NCI-H146 treated with DMSO at 0.1 percent for 48 hours (cell line): ENCODE data around the gene RPS6KA3.

Experiments
- DNase-seq: peaks from one replicate; lab custom pipeline; 2025; ENCODE audit not compliant: unreplicated experiment; lab: John Stamatoyannopoulos, UW

Gene RPS6KA3

DNA sequence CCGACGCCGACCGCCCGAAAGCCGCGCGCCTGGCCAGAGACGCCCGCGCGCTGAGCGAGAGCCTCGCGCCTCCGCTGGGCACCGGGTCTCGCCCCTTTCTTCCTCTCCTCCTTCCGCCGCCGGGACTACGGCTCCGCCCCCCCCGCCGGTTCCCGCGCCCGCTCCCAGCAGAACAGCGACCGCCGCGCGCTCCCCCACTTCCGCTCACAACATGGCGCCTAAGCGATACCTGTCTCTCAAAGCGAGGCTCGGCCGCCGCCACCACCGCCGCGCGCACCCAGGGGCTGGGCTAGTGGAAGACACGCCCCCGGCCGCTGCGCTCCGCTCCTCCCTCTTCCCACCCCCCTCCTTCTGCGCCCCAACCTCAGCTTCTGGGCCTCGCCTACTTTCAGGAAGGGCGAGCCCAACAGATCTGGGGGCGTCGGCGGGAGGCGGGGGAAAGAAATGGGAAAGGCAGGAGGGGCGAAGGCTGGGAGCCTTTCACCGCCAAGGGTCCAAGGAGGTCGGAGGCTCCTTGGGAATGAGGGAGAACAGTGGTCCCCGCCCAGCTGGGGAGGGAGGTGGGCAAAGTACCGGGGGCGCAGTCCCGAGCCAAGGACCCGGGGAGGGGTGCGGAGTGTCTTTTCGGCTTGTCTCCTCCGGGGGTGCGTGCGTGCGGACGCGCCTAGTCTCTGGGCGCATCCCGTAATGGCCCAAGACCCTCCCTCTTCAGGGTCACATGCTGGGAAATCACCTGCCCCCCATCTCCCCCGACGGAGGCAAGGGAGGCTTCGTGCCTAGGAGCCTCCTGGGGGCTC is at the start of gene RPS6KA3:
RPS6KA3 (minus strand) TSS at position 100 of the 797 bp plus-strand sequence. CDS start 277 bp downstream, outside the sequence.
- peak; percentile 79 for DNase-seq

DNA sequence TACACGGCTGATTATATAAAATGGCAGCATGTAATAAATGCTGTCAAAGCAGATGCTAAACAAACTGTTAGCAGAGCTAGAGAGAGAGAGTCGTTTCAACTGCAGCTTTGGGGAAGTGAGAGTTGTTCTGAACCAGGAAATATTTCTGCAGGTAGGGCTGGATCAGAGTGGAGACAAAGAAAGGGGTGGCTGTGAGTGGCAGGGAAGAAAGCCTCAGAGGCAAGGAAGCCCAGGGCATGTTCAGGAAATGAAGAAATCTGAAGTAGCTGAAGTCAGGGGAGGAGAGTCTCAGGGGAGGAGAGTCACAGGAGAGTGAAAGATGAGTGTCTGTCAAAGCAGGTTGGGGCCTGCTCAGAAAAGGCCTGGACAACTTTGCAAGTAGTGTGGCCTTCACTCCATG is 48.4 kb upstream of the RPS6KA3 start:
- DNase-seq: no peak

DNA sequence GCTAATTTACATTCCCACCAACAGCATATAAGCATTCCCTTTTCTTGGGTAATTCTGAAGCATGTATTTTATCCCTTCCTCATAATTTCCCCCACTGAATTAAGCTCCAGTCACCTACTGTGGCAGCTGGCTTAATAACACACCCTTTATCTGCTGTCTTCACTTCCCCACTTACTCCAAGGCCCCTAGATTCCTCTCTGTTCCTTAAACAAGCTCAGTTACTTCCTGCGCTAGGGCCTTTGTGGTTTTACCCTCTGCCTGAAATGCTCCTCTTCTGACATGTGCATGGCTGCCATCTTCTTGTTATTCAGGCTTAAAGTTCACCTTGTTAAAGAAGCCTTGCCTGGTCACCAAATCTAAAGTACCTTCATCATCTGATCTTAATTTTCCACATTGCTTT is 47.2 kb upstream of the RPS6KA3 start:
- no peak for DNase-seq

DNA sequence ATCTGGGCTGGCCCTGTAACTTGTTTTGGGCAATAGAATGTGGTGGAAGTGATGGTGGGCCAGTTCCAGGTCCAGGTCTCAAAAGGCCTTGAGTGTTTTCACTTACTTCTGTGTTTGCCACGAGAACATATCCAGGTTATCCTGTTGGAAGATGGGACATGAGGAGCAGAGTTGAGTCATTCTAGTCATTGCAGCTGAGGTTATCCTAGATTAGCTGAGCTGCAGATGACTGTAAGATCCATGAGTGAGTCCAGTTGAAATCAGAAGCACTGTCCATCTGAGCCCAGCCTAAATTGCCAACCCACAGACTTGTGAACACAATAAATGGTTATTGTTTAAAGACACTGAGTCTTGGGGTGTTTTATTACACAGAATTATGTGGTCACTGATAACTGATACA is 45.3 kb upstream of the RPS6KA3 start:
- DNase-seq: no peak

DNA sequence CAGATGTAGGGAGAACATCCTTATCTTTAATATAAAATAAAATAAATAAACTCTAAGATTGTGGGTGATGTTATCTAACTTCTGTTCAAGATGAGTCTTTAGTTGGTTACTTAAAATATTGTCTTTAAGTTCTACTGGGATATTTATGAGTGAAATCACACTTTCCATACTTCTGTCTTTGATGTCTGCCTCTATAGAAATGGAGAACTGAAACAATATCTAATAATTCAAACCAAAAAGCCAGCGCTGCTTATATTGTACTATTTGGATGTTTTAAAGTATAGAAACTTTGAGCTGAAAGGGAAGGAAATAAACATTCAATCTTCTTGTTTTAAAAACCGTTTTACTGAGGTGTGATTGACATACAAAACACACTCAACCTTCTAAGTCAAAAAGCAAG is 44.8 kb upstream of the RPS6KA3 start:
- DNase-seq: no peak

DNA sequence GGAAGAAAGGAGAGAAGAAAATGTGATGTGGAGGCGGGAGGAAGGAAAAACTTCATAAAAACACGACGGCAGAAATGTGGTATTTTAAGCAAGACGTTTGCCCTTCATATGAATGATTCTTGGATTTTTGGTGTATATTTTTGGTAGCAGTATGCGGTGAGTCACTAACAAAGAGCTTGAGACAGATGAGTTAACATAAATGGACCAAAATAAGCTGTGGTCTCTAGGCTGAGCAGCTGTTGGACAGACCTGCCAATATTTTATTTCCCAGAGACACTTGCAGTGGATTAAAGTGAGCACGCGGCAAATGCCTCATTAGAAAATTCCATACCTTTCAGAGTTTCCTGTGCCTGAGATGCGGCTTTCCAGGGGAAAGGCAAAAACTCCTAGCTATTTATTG is 43.1 kb upstream of the RPS6KA3 start:
- no peak for DNase-seq

DNA sequence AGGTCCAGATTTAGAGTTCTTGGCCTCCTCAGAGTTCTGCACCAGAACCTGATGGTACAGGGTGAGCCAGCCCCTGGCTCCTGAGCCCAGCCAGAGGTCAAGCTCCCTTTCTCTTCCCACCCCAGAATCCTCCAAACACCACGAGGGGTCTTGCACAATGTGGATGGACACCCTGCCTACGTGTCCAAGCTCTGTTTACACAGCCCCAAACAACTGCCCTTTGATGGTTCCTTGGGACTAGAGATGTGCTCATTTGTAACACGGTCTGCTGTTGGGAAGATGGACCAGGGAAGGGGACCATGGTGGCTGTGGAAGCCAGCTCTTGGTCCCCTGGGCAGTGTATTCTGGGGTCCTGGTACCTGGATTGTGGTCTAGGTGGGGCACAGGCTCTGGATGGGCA is 40.0 kb upstream of the RPS6KA3 start:
- DNase-seq: no peak

DNA sequence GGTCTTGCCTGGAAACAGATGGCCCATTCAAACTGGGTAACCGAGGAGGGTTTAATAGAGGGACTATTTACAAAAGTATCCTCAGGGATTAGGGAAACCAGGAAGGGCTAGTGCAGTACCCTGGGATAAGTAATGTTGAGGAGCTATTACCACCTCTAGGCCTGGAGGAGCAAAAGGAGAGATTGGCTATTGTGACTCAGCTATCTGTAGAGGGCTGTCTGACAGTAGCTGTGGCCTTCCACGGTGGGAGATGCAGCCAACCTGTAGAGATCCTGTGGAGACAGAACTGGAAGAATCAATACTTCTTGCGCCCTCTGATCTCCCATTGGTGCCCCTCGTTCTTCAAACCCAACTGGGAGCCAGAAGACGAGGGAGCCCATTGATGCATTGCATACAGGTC is 34.1 kb upstream of the RPS6KA3 start:
- no peak for DNase-seq

DNA sequence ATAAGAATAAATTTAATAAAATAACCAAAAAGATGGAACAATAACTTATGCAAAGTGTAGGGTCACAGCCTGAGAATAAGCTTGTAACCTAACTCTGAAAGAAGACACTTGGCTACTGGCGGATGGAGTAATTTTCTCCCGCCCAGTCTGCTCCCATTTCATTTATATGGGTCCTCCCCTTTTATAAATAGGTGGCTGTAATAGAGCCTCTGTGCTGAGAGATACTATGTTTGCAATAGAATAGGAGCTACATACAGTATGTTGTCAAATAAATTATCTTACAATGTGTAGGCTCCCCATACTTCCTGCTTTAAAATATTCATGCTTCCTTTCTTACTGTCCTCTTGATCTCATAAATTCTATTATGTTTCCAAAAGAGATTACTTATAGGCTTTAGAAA is 28.2 kb upstream of the RPS6KA3 start:
- no peak for DNase-seq

DNA sequence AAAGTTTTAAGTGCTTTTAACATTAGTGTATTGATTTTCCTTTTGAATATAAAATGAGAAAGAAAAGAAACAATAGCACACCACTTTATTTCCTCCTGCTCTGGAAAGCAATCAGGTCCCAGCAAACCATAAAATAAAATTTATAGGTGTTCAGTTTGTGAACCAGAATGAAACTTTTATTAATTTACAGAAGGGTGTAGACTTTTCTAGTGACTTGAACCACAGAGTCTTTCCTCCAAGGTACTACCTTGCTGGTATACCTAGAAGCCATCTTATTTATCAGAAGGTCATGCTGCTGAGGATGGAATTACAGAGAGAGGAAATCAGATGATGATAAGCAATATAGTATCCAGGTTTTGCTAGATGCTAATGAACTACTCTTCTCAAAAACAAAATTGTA is 27.6 kb upstream of the RPS6KA3 start:
- no peak for DNase-seq

DNA sequence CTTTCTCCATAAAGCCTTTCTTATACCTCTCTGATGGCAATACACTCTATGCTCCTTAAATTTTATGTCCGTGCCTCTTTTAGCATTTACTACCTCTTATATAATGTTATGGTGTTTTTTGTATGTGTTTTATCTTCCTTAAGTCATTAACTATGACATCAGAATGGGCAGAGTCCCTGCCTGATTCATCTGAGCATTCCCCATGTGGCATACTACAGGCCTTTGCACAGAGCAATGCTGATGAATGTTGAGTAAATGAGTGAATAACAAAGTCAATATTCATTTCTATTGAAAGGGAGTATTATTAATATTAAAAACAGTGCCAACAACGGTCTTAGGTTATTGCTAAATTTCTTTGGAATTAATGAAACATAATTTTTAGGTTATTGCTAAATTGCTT is 18.8 kb upstream of the RPS6KA3 start:
- no peak for DNase-seq

DNA sequence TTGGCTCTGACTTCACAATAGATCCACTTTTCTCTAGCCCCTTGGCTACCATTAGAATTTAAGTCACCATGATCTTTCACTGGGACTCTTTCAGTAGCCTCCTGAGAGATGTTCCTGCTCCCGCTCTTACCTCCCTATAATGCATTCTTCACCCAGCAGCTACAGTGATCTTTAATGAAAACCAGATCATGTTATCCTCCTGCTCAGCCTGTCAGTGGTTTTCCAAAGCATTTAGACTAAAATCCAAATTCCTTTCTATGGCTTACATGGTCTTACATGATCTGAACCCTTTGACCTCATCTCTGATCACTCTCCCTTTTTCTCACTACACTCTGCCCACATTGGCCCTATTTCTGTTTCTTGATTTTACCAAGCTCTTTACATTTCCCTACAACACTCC is 18.3 kb upstream of the RPS6KA3 start:
- DNase-seq: no peak

DNA sequence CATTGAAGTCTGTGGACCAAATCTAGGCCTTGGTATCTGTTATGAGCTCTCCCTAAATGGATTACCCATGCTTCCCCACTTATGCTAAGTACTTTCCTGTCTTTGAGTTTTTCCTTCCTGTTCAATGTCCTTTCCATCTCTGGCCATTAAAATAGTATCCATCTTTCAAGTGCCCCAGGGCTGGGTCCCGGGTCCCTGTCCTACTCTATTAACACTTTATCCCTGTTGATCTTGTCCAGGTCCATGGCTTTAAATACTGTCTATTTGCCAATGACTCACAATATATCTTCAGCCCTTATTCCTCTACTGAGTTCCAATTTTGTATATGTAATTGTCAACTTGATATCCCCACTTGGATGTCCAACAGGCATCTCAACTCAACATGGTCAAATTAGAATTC is 17.7 kb upstream of the RPS6KA3 start:
- DNase-seq: no peak

DNA sequence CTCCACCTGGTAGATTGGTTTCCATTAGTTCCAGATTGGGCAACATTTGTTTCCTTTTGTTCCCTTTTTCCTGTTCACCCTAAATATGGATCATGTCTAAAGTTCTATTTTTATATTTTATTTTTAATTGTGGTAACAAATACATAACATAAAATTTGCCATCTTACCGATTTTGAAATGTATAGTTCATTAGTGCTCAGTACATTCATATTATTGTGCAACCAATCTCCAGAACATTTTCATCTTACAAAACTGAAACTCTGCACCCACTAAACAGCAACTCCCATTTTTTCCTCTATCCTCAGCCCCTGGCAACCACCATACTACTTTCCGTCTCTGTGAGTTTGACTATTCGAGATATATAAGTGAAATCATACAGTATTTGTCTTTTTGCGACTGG is 14.2 kb upstream of the RPS6KA3 start:
- no peak for DNase-seq

DNA sequence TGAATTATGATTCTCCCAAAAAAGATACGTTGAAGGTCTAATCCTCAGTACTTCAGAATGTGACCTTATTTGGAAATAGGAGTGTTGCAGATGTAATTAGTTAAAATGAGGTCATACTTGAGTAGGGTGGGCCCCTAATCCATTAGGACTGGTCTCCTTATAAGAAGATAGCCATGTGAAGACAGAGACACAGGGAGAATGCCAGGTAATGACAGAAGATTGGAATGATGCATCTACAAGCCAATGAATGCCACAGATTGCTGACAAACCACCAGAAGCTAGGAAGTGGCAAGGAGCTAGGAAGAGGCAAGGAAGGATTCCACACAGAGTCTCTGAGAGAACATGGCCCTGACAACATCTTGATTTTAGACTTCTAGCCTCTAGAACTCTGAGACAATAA is 7.4 kb upstream of the RPS6KA3 start:
- DNase-seq: no peak

DNA sequence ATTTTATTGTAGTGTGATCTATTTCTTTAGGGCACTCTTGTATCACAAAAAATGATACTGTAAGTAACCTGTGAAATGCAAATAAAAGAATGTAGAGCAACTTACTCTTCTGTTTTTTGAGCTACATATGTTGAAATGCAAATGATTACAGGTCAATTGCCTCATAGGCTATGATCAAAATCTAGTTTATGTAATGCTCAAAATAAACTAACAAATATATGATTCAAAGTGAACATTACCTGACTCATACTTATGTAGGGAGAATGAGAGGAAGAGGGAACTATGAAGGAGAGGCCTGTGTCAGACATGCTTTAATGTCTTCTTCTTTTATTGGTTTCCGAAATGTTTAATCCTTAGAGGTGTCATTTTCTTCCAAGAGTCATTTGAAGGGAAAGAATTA is 5.0 kb upstream of the RPS6KA3 start:
- no peak for DNase-seq

DNA sequence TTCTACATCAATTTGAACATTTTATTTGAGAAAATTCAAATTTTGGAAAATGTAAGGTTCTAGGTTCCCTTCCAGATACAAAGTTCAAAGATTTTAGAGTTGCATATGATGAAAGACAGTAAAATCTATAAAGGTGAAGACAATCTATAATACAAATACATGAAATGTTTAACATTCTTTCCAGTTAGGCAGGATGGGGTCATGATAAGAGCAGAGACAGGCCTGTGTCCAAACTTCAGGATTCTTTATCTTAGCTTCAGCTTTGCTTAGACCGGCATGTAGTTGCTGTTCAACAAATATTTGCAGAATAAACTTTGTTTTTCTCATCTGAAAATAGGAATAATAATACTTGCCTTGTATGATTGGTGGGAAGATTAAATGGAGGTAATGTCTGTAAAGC is 4.5 kb upstream of the RPS6KA3 start:
- no peak for DNase-seq

DNA sequence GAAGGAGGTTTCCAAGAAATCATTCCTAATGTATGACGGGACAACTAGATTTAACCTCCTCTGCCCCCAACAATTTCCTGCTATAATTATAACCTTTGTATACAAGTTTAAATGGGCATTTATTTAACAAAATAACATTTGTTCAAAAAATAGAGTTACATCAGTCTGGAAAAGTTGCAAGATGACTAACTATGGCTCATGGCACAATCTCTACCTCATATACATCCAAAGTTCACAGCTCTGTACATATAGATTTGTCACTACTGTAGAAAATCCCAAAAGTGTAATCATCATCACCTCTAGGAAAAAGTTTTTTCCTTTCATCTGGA is 3.8 kb upstream of the RPS6KA3 start:
- no peak for DNase-seq

DNA sequence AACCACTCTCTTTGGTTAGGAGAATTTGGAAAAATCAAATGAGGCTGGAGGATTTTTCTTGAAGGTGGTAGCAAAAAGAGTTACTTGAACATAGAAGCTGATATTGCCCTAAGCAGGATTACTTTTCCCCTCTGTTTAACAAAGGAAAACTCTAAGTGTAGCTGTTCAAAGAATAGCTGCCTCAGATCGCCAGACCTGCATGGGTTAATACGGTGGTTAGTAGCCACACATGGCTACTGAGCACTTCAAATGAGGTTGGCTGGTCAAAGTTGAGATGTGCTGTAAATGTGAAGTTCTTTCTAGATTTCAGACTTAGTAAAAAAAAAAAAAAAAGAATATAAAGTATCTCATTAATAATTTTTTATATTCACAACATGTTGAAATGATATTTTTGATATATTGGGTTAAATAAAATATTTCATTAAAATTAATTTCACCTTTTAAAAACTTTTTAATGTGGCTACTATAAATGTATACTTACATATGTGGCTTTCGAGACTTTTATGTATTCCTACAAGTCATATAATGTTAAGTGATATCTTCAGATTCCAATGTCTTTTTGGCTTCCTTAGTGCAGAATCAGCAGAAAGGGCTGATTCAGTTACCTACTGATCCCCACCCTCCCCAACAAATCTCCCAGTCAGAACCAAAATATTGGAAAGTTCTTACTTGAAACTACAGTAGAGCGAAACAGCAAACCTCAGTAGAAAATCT is 3.3 kb upstream of the RPS6KA3 start:
- DNase-seq: no peak

DNA sequence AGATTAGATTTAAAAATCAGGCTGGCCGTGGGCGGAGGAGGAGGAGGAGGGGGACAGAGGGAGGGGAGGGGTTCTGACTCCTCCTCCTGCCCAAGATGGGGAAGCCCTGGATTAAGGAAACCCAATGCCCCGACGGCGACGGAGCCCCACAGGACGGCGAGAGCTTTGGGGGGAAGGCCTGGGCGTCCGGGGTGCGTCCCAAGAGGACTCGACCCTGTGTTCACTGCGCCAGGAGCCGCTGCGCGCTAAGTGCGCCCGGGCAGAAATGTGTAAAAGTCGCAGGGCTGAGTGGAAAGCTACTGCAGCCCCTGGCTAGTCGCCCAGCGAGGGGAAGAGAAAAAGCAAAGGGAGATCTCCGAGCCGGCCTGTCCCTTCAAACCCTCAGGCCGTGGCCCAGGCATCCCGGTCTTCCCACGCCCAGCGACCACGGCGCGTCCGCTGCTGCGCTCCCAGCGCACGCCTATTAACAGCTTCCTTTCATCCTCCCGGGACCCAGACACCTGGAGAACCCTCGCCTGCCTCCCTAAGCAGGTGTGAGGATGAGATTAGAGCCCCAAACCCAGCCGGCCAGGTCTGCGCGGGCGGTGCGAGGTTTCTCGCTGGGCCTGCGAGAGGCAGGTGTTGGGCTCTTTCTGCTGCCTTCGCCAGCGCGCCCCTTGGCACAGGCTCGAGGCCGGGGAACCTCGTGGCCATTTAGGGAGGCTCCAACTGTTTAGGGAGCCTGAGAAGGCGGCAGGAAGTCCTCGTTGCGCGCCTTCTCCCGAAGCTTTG is 1.4 kb upstream of the RPS6KA3 start:
- DNase-seq: peak; percentile 48

DNA sequence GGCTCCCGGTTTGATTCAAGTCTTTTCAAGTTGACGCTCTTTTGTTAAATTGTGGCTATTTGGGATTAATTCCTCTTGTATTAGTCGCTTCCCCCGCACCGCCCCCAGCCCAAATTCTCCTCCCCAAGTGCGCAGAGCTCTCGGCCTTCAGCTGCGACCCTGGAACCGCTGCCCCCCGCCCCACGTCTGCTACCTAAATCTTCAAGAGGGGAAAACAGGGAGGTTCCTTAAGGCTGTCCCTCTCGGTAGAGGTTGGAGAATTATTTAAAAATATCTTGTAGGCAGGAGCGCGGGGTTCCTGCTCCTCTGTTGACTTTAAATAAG is 860 bp upstream of the RPS6KA3 start:
- DNase-seq: no peak
